HG03066 (cell line): Measurements from ENCODE around the gene ACTR1B.
"Not testable (repeated sequence)": the region's sequence is repeated elsewhere in the genome, so short reads cannot be mapped to it uniquely, and the experiment has no call there.

Source experiments
- ATAC-seq: cut with Tn5 transposase; IDR thresholded peaks from one replicate; pipeline ENCODE4 v1.9.1; 2021; ENCODE audit warnings: low read depth; ENCODE audit not compliant: unreplicated experiment

Gene ACTR1B

DNA sequence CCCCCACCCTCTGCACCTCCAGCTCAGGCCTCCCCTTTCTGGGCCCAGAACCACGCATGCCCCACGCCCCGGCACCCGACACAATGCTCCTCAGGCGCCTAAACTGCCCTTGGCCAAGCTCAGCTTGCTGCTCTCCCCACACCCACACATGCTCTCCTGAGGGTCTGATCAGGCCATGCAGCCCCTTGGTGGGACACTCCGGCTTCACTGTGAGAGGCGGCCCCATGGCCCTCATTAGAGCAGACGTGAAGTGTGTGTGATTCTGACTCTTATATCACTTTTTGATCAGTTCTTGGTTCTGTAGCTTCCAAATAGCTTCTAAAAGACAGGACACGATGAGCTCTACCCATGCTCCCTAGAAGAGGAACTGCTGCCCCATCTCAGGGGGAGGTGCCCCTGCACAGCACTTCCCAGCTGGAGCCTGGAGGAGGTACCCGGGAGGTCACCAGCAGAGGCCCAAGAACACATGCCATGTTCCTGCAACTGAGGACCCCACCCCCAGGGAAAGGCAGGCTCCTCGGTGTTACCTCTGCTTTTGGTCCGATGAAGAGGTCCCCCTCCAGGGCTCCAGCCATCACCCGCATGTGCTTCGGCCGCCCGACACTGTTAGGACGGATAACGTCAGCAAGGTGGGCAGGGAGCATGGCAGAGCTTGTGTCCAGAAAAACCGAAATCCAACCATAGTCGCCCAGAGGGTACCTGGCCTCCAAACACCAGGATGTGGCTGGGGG is 3.6 kb downstream of the ACTR1B start:
- no peak for ATAC-seq

DNA sequence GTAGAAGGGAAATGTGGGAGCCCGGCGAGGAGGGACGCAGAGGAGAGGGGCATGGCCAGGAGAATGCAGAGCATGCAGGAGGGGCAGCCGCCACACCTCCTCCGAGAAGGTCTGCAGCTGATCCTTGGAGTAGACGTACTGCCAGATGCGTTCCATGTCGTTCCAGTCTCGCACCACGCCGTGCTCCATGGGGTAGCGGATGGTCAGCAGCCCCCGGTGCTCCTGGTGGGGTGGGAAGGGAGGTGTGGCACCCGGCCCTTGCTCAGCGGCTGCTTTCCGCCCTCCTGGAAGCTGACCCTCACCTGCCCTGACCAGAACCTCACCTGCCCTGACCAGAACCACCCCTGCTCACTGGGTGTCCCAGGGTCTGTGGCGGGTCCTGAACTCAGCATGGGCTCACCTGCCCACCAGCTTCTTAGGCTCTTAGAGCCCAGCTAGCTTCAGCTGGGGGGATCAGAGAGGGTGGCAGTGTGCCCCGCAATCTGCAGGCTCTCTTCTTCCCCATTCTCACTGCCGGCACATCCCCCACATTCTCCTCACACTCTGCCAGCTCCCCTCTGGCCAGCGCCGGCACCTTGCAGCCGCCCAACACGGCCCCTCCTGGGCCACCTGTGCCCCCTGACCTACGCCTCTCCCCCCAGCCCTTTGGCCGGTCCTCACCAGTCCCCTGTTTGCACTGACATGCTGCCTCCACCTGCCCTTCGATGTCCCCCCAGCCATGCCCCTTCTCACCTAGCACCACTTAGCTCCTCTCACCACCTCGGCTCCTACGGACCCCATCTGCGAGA is 4.4 kb downstream of the ACTR1B start:
- ATAC-seq: no peak

DNA sequence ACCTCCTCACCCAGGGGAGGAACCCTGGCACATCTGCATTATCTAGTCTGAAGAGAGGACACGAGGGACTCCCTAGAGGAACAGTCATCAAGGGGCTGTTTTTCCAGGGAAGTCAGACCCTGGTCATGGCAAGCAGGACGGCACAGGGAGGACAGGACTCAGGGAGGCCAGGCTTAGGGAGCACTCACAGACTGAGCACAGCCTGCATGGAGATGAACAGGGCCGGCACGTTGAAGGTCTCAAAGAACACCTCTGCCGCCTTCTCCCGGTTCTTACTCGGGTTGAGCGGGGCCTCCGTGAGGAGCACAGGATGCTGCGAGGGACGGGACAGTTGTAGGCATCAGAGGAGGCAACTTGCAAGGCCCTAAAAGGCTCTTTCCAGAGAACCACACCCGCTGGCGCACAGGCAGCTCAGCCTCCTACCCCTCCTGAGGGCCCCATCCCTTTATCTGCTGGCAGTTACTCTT is 5.1 kb downstream of the ACTR1B start:
- ATAC-seq: no peak

DNA sequence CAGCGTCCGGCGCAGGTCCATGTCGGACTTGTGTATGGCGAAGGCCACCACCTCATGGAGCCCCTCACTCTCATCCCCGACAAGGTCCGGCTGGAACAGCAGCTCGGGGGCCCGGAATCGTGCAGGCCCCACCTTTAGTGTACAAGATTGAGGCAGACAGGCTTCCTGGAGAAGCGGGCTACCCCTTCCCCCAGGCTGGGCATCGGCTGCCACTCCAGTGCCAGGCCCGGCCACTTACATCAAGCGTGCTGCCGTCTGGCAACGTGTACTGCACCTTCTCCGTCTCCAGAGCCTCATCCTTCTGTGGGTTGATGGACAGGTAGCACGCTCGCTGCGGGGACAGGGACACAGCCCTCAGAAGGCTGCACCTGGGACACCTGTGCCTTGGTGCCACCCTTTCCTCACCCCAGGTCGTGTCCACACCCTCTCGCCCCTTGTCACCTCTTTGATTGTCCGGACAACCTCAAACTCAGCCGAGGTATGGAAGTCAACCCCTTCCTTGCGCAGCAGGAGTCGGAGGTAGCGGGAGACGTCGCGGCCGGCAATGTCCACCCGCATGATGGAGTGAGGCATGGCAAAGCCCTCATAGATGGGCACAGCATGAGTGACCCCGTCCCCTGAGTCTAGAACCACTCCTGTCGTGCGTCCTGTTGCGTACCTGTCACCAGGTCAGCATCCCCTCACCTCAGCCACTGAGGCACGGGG is 5.7 kb downstream of the ACTR1B start:
- no peak for ATAC-seq

DNA sequence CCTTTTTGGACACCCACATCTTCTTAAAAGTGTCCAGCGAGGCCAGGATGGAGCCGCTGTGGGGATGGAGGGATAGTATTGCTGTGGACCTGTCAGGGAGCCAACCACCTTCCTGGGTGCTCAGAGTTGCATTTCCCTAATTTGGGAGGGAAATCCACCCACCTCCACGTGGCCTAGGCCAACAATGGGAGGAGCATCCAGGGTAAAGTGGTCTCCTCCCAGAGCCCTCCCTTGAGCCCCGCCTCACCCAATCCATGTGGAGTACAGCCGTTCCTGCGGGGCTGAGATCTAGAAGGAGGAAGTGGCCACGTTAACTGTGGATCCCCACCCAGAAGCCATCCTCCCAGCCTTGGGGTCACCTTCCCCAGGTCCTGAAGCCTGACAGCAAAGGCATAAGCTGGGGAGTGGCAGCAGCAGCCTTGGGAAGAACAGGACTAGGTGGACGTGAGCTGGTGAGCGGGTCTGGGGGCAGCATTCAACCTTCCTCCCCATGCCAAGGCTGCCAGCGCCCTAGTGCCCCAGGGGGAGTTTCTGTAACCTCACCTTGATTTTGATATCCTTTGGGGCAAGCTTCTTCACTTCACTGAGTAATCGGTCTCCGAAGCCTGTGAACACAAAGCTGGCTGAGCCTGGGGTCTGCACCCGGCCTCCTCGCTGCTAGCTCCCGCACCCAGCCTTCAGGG is 6.8 kb downstream of the ACTR1B start:
- ATAC-seq: no peak

DNA sequence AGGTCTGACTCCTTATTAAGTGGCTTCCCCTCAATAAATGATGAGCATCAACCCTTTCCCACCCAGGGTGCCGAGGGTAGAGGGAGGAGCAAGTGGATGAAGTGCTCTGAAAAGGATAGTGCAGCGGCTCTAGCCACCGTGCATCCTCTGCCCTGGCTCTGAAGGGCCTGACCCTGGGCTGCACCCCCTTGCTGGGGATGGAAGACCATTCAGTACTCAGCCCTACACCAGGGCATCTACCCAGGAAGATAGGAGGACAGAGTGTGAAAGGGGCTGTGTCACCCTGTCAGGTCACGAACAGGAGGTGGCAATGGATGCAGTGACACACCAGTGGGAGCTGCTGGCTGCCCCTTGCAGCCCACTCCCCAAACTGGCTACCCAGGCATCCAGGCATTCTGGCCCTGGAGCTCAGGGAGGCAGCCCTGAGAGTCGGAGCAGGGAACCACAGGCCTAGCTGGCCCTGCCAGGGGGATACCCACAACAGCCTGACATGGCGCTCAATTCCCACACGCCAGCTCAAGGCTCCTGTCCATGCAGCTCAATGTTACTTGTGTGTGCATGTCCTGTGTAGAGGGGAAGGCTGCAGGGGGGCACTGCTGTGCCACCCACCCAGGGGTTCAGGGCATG is 7.6 kb downstream of the ACTR1B start:
- no peak for ATAC-seq

DNA sequence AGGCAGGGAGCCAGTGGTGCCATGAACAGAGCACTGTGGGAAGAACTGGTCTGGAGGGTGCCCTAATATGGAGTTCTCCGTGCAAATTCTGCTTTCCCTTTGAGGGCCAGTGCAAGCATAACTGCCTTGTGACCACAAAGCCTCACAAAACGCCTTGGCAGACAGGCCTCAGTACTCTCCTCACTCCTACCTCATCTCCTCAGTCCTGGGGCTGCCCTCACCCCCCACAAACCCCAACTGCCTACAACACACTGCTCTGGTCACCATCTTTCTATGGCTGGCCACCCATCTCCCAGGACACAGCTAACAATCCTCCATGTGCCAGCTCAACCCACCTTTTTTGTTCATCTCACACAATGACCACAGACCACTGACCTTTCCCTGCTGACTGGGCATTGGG is 9.1 kb downstream of the ACTR1B start:
- no peak for ATAC-seq

DNA sequence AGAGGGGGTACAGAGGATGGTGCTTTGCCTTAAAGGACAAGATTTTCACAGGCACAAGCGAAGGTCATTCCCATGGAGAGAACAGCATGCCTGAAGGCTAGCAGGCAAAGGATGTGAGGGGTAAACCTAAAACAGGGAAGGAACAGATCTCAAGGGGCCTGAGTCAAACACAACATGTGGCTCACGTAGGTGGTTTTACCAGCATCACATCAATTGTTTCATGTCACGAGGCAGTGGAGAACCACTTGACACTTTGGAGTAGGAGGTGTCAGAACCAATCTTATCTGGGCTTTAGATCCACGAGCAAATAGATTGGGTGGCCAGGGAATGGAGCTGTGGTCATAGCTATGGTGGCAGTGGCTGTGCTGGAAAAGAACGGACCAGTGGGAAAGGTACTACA is 9.5 kb downstream of the ACTR1B start:
- no peak for ATAC-seq

DNA sequence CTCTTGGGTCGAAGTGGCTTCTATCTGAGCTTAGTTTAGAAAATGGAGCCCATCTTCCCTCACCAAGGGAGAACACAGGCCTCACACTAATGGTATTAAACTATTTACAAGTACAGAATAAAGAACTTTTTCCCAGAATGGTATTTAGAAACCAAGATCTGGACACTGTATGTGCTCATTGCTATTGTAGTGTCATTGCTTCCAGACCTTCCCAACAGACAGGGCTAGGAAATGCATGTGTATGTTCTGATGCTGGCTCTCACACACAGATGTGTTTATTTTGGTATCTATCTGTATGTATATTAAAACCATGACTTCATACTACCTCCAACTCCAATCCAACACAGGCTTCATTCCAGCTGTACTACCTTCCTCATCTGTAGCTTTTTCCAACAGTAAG is 10.0 kb downstream of the ACTR1B start:
- ATAC-seq: no peak

DNA sequence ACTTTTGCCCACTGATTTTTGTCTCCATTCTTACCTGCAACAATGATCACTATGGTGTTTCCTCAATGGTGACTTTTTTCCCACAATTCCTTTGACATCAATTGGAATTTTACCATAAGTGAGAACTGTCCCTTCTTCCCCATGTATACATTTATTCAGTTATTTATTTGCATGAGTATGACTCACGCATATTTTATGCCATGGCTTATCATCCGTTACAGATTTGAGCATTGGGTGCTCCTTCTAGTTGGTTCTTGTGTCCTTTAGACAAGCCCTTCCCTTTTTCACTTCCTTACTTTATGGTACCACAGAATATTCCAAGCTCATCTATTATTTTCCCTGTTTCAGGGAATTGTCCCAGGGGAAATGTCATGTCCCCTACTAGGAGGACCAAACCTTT is 10.4 kb downstream of the ACTR1B start:
- ATAC-seq: no peak

DNA sequence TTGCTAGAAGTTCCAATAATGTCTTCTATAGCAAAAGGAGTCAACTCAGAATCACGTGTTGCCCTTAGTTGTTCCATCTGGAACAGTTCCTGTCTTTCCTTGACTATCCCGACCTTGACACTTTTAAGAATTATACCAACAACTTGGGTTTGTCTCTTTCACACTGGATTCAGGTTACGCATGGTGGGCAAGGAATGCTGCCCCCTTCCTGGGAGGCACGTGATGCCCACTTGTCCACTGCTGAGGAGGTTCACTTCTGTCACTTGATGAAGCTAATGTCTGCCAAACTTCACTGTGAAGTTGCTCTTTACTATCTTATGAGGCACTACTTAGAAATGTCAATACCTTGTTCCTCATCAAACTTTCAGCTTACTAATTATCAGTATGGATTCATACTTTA is 12.7 kb downstream of the ACTR1B start:
- ATAC-seq: no peak

DNA sequence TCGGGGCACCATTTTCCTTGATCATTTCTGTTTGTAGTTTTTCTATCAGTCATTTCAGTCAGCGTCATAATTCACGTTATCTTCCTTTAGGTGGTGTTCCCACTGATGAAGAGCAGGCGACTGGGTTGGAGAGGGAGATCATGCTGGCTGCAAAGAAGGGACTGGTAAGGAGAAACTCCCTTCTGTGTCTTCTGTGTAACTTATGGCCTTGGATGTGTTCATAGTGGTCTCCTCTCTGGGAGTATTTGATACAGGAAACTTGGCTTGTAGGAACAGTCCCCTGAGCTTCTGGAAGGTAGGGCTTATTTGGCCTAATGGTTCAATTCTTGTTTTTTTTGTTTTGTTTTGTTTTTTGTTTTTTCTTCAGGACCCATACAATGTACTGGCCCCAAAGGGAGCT is 16.9 kb downstream of the ACTR1B start:
- no peak for ATAC-seq

DNA sequence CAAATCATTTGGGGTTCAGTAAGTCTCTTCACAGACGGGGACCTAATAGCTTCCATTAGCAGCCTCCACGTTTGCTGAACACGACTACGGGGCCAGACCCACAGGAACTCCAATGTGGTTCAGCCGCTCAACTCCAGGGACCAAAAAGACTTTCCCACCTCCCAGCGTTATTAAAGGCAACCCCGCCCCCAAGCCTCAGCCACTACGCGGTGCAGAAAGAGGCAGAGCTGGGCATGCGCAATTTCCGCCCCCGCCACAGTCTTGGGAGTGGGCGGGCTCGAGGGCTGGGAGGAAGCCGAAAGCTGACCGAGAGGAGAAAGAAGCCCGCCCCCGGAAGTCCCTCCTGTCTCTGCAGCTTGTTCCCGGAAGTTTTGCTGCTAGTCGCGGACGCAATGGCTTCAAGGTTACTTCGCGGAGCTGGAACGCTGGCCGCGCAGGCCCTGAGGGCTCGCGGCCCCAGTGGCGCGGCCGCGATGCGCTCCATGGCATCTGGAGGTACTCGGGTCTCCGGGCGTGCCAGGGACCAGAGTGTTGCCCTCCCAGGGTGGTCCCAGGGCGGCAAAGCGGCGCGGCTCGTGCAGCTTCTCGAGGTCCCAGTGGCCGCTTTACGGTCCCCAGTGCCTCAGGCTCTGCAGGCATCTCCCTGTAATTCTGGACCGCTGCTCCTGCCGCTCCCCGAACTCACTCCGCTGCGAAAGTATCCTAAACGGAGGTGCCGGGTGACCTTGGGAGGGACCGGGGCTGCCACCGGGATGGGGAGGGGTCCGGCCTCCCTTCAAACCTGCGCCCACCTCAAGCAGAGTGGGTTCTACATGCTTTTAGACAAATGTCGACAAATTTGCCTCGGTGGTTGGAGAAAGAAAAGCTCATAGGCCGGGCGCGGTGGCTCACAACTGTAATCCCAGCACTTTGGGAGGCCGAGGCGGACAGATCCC is 17.9 kb downstream of the ACTR1B start, which contains the start of gene COX5B:
COX5B (plus strand) TSS at position 368 of the 935 bp plus-strand sequence; CDS start at position 393, 25 bp downstream.
- ATAC-seq: peak; percentile 97

DNA sequence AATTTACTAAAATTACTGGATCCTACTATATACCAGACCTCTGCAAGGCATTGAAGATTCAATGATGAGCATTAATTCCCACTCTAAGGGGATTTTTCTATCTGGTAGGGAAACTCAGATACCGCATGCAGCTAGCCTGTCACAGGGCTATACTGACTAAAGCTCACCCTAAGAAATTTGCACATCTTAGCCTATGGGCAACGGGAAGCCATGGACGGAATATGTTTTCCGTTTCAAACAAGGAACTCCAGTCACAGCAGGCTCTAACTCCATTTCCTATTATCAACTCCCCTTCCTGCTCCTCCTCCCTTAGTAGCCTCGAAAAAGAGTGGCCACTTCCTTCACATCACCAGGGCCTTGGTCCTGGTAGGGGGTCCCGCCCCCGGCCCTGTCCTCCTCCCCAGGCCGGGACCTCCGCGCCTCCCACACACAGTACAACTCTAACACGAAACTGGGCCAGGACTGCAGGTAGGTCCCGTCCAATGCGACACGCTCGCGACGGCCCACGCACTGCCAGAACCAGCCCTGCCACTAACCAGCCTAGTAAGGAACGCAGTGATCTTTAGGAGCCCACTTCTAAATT is 18.6 kb downstream of the ACTR1B start:
- ATAC-seq: peak; percentile 32

DNA sequence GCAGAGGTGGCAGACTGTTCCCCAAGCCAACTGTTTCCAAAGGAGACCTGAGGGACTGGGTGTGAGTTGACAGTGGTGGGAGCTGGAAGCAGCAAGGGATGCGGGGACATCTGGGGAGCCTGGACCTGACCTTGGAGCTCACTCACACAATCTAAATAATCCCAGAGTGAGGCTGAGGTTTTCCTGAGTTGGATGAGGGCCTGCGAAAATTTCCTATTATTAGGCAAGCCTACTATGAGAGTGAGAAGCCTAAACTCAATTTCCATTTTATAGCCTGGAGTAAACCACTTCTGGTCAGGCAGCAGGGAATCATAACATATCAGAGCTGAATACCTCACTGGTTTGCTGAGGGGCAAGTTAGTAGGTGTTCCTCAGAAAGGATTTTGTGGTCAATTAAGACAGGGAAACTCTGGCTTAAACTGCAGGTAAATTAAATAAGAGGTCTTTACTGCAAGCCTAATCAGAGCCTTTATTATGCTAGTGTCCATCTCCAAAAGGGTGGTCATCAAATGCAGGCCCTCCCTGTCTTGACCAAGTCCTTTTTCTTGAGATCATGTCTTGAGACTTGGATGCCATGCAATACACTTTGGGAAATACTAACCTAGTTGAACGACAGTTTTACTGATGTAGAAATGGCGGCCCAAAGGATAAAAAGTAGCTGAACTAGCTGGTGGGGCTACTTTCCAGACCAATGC is 19.7 kb downstream of the ACTR1B start:
- no peak for ATAC-seq

DNA sequence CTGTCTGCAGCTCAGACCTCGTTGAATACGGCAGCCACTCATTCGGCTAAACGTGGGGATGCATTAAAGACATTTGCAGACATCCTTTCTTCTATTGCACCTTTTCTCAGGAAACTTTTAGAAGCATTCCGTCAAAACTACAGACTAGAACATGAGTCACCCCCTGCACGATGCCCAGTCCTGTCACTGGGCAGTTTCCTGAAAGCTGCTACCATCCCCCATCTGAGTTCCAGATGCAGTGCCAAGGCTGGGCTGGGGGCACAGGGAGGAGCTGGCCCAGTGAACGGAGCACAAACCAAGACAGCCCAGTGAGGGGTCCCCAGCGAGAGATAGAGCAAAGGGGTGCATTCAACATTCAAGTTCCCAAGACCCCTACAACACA is 37.8 kb downstream of the ACTR1B start:
- ATAC-seq: not testable (repeated sequence)

DNA sequence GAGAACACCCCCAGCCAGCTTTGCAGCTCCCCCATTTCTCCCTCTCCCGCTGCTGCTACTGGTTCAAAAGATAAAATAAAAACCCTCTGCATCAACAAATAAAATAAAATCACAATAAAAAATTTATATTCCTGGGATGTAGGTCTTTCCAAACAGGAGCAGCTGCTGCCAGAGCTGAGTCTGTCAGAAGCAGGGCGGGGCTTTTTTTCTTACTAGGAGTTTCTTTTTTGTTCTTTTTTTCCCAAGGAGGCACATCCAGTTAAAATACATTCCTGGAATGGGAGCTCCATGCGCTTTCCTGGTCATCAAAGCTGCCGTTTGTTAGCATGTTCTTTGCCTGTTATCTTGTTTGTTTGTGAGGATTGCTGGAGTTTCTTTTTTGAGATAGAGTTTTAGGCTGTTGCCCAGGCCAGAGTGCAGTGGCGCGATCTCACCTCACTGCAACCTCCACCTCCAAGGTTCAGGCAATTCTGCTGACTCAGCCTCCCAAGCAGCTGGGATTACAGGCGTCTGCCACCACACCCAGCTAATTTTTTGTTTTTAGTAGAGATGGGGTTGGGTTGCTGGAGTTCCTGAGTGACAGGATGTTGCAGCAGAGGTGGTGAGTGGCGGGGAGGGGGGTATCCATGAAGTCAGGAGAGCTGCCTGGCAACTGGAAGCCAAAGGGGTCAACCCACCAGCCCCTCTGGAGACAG is 38.3 kb downstream of the ACTR1B start:
- not testable (repeated sequence) for ATAC-seq

DNA sequence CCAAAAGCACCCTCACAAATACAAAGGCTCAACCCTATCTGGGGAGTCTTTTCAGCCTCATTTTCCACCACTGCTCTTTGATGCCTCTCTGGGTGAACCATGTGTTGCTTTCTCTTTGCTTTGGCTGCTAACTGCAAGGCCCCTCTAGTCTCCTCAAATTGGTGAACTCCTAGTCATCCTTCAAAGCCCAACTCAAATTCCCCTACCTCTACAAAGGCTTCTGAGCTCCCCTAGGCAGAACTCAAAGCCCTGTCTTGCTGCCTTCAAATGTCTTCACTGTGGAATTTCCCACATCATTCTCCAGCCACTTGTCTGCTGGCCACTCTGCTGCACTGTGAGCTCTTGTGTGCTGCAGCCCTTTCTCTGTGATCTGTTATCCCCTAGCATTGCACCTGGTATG is 40.9 kb downstream of the ACTR1B start:
- not testable (repeated sequence) for ATAC-seq
